ENCODE data around the gene MINDY1. TPM values are rescaled to one million over a fixed set of nuclear protein-coding genes. Genes with fewer than 3 reads are reported as not detected.

Gene MINDY1
- total and polyA plus RNA-seq, 11 donors: 18.5 to 98.4 (median 54.0) TPM

- ATAC-seq (no peak), DNase-seq (no peak)
- Histone ChIP-seq H3K4me3 (no peak overlapping the region), H3K9me3 (no peaks in the 10 kb centered on the region), H3K4me1 (peaks cover 0 to 4% (median 0%) of the 10 kb centered on the region in 12 donors), H3K36me3 (peaks cover 0 to 100% (median 98%) of the 10 kb centered on the region in 9 donors), H3K27ac (no peak overlapping the region), H3K27me3 (no peaks in the 10 kb centered on the region)
- intact Hi-C loops (cut with DNase I): no loop called here
- WGBS, 4 donors: 66 to 71% (median 68%) methylated on average over 4 of the region's 4 CpGs
- TF ChIP-seq CTCF (IDR thresholded peaks at IDR 0.05) (no peak), POLR2A (IDR thresholded peaks at IDR 0.05) (no peak)
Measured at GRCh38 chr1:150961756-150962155, 44.9 kb downstream of the MINDY1 start.

- ATAC-seq: no peak
- 93 to 98% (median 95%) methylated on average over 7 of the region's 7 CpGs for WGBS, 4 donors
- peaks cover 0 to 99% (median 98%) of the 10 kb centered on the region in 9 donors for H3K36me3 ChIP-seq
- no peak overlapping the region for H3K27ac ChIP-seq
- intact Hi-C loops (cut with DNase I): no loop called here
- no peaks in the 10 kb centered on the region for H3K9me3 ChIP-seq
- TF ChIP-seq POLR2A (IDR thresholded peaks at IDR 0.05): no peak
- TF ChIP-seq CTCF (IDR thresholded peaks at IDR 0.05): no peak
- H3K4me1 ChIP-seq: peaks cover 0 to 4% (median 0%) of the 10 kb centered on the region in 12 donors
- DNase-seq: no peak
- no peak overlapping the region for H3K4me3 ChIP-seq
- H3K27me3 ChIP-seq: no peaks in the 10 kb centered on the region
Measured at GRCh38 chr1:150960646-150961045, 46.1 kb downstream of the MINDY1 start.

- no peak for DNase-seq
- H3K4me1 ChIP-seq: peaks cover 0 to 4% (median 0%) of the 10 kb centered on the region in 12 donors
- no peak overlapping the region for H3K27ac ChIP-seq
- H3K27me3 ChIP-seq: no peaks in the 10 kb centered on the region
- ATAC-seq: no peak
- H3K9me3 ChIP-seq: no peaks in the 10 kb centered on the region
- H3K36me3 ChIP-seq: peaks cover 0 to 99% (median 98%) of the 10 kb centered on the region in 9 donors
- intact Hi-C loops (cut with DNase I): no loop called here
- TF ChIP-seq POLR2A (IDR thresholded peaks at IDR 0.05) (no peak), CTCF (IDR thresholded peaks at IDR 0.05) (no peak)
- H3K4me3 ChIP-seq: no peak overlapping the region
- WGBS, 4 donors: 92 to 98% (median 97%) methylated on average over 11 of the region's 11 CpGs
Measured at GRCh38 chr1:150957666-150958065, 49.0 kb downstream of the MINDY1 start.

GRCh38 chr1:150955280-150955679 lies 51.4 kb downstream of the MINDY1 start:
- H3K4me3 ChIP-seq: no peak overlapping the region
- no peaks in the 10 kb centered on the region for H3K27me3 ChIP-seq
- H3K9me3 ChIP-seq: no peaks in the 10 kb centered on the region
- TF ChIP-seq CTCF (IDR thresholded peaks at IDR 0.05) (no peak), POLR2A (IDR thresholded peaks at IDR 0.05) (no peak)
- H3K27ac ChIP-seq: no peak overlapping the region
- H3K4me1 ChIP-seq: no peaks in the 10 kb centered on the region
- intact Hi-C loops (cut with DNase I): no loop called here
- DNase-seq: no peak
- ATAC-seq: peak in 1 of 4 donors; percentile 57
- H3K36me3 ChIP-seq: peaks cover 3 to 100% (median 99%) of the 10 kb centered on the region in 9 donors
